C4-2B (cell line): Measurements from ENCODE around the gene NPHP4.

Source experiments
- H3K27ac ChIP-seq: fragments of 450-650 bp; 2 replicates; pipeline ENCODE4 v1.5.1; 2017
- ZFX ChIP-seq: fragments of 450-650 bp; IDR thresholded peaks from 2 replicates; pipeline ENCODE4 v1.6.1; 2017
- TF ChIP-seq, protein P1 (sequence below): fragments of 450-650 bp; conservative IDR thresholded peaks from 2 replicates; pipeline ENCODE4 v1.5.1; 2017; ENCODE audit warnings: mild to moderate bottlenecking

The NPHP4 gene

DNA sequence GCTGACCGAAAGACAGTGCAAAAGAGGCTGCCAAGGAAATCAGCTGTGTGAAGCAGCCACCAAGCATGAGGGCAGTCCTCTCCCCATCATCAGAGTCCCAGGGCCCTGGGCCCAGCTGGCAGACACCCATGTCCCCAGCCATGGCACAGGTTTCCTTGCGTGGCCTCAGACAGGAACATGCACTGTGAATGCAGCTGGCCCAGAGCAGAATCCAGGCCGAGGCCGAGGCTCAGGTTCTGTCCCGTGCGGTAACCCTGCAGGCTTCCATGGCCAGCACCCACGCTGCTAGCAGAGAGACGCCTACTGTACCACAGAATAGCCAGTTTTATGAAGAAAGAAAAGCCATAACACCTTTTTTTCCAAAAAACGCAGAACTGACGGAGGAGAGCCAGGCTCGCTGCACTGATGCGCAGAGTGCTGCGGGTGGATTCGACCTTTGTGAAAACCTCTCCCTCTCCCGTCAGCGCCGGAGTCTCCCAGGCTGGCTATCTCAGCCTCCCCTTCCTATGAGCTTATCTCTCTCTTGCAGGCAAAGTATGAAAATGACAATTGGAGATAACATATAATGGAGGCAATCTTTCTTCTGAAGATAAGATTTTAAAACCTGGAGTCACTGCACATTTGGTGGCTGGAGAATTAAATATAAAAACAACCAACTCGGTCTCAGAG is 106.6 kb downstream of the NPHP4 start:
- TF ChIP-seq ZFX = no peak
- TF ChIP-seq, protein P1, sequence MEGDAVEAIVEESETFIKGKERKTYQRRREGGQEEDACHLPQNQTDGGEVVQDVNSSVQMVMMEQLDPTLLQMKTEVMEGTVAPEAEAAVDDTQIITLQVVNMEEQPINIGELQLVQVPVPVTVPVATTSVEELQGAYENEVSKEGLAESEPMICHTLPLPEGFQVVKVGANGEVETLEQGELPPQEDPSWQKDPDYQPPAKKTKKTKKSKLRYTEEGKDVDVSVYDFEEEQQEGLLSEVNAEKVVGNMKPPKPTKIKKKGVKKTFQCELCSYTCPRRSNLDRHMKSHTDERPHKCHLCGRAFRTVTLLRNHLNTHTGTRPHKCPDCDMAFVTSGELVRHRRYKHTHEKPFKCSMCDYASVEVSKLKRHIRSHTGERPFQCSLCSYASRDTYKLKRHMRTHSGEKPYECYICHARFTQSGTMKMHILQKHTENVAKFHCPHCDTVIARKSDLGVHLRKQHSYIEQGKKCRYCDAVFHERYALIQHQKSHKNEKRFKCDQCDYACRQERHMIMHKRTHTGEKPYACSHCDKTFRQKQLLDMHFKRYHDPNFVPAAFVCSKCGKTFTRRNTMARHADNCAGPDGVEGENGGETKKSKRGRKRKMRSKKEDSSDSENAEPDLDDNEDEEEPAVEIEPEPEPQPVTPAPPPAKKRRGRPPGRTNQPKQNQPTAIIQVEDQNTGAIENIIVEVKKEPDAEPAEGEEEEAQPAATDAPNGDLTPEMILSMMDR = no peak
- no peak overlapping the region for H3K27ac ChIP-seq

DNA sequence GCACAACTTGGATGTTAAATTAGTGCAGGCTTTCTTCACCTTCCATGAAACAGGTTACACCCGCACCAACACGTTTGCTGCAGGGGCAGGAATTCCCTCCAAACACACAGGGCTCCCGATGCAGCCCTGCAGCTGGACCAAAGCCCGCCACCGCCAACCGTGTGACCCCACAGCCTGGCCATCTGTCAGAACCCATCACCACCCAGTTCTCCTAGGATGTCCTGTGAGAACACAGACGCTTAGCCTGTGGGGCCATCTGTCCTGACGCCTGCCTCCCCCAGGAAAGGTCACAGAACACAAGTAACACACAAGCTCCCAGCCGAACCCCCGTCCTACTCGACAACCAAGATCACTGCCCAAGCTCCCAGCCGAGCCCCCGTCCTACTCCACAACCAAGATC is 108.1 kb downstream of the NPHP4 start:
- no peak overlapping the region for H3K27ac ChIP-seq
- no peak for TF ChIP-seq ZFX
- TF ChIP-seq, protein P1 = no peak

DNA sequence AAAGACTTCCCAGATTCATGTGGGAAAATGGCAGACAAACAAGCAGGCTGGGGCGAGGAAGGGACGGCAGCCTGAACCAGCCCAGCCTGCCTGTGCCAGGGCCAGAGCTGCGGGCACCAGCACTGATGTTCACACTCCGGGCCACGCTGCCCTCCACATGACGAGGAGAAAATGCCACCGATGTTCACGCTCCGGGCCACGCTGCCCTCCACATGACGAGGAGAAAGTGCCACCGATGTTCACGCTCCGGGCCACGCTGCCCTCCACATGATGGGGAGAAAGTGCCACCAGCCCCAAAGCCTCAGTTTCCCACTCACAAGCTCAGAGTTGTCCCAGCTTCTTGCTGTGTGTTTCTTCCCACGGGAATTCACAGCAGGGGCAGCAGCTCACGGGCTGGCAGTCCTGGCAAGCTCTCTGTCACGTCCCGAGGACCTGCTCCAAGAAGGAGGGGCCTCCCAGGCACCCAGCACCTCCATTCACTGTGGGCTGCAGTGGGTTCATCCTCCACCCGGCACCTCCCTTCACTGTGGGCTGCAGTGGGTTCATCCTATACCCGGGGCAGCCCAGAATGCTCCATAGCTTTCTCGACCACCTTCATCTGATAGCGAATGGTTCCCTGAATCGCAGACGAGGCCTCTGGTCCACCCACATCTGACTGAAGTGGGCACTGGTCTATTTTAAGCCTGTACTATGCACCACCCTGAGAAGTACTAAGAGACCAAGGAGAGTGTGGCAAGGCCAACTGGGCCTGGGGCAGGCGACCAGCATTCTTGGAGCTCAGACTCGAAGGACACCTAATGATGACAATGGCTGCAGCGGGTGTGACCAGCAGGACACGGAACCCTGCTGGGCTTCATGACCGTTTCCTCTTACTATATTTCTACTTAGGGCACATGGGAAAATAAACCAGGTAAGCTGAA is 108.8 kb downstream of the NPHP4 start:
- no peak for TF ChIP-seq ZFX
- TF ChIP-seq, protein P1 = no peak
- H3K27ac ChIP-seq = no peak overlapping the region

DNA sequence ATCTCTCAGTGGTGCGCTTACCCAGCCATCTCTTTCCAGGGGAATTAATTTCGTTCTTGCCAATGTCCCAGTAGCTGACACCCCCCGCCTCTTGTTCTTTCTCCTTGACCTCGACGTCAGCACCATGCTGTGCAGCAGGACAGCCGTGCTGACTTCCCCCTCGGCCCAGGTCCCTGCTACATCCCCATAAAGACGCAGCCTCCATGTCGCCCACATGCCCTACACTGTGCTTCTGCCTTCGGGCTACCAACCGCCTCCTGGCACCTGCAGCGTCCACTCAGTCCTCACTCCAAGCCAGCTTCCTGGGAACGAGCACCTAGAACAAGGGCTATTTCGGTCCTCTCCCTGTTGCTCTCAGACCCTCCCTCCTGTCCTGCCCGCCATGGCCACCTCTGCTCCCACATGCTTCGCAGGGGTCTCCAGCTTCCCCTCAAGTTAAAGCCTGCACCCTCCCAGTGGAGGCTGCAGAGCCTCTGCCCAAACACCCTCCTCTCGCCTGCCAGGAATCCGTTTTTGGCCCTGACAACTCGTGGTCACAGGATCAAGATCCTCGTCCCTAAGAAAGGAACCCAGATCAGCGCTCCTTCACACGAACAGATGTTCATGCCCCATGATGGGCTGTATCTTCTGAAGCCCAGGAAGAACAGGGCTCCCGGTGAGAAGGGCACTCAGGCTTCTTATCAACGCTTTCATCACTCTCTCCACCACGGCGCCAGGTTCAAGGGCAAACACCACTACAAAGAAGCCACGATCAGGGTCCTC is 109.7 kb downstream of the NPHP4 start:
- TF ChIP-seq ZFX = no peak
- TF ChIP-seq, protein P1 = no peak

DNA sequence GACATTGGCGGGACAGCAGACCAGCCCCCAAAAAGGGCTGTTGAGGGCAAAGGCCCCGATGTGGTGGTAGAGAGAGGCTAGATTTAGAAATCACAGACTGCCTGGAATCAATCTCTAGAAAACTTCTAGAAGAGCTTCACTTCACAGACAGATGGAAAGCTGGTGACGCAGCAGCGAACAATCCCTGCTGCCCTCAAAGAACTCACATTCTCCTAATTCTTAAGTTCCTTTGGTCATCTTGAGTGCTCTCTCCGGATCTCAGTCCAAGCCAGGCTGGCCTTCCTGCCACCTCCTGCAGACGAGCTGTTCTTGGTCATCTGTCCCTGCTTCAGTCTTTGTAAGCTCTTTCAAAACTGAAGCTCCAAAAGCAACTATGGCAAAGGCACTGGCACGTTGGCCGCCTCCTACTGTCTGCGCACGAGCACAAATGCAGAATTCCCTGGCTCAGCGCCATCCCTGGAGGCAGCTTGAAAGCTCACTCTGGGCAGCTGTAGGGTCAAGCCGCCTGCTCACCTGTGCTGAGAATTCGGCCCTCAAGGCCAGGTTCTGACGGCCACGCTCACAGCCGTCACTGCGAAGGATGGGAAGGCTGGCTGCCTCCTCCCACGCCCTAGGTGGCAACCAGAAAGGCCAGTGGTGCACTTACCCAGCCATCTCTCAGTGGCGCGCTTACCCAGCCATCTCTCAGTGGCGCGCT is 110.6 kb downstream of the NPHP4 start:
- TF ChIP-seq, protein P1 = no peak
- TF ChIP-seq ZFX = no peak
- H3K27ac ChIP-seq = no peak overlapping the region

More for the DNA sequence above, 109.7 kb downstream of the NPHP4 start:
- no peak overlapping the region for H3K27ac ChIP-seq

DNA sequence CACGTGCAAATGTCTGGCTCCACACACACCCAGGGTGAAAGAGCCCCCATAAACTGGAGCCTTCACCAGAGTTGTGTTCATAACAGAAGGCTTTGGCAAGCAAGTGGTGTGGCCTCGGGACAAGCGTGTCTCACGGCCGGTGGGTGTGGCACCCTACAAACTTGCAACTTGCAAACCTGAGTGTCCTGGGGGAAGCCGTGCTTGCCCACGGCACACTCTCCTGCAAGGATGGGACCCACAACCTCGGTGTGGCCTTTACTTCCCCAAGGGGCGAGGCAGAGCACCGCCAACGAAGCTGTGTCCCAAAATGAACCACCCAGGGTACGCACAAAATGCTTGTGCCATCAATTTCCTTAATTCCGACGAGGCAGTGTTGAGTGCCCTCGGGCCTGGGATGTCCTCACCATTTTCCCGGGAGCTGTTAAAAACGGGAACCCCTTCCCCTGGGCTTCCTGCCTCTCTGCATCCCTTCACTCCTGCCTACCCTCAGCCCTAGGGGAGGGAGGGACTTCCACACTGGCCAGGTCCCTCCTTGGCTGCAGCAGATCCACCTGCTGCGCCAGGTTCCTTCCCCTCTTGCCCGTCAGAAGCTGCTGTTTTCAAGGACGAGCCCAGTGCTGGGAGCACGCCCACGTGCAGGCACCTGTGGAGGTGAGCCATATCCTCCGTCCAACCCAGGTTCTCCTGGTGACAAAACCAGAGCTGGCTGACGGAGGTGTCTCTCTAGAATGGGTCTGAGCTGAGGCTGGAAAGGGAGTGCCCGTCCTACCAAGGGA is 111.4 kb downstream of the NPHP4 start:
- TF ChIP-seq, protein P1 = no peak
- TF ChIP-seq ZFX = no peak
- no peak overlapping the region for H3K27ac ChIP-seq
